IMR-90 (cell line): ENCODE data around the gene CFAP69. TPM values are rescaled to one million over a fixed set of nuclear protein-coding genes. Genes with fewer than 3 reads are reported as not detected.

Experiments
- ATAC-seq: fragments of 200-7000 bp; cut with Tn5 transposase; 2 replicates; pipeline ENCODE4 v1.9.1; 2020; ENCODE audit warnings: low read depth, mild to moderate bottlenecking, moderate library complexity
- BruUV-seq: library from RNA; stranded (reverse); fragments of 400-500 nt; replicated peaks from 2 replicates; lab custom pipeline; 2021; lab: Mats Ljungman, UMichigan
- CTCF ChIA-PET: fragments of 300-600 bp; formaldehyde crosslinking; extraction: SDS; loops from one replicate; lab custom pipeline; 2021; ENCODE audit warnings: antibody characterized with exemption; lab: Yijun Ruan, JAX
- POLR2A ChIA-PET: fragments of 300-600 bp; sonication (Branson Sonifier 250); formaldehyde crosslinking; loops from one replicate; lab custom pipeline; 2022; ENCODE audit warnings: antibody characterized with exemption; ENCODE audit not compliant: unreplicated experiment; lab: Charles Lee
- DNase-seq: peaks from one replicate; pipeline ENCODE4 v3.0.0; 2013
- H2AFZ ChIP-seq: replicated peaks from 2 replicates; pipeline ENCODE3; 2013; ENCODE audit warnings: low read length, mild to moderate bottlenecking; ENCODE audit not compliant: poor library complexity
- H2AK5ac ChIP-seq: 2 replicates; pipeline ENCODE4 v1.6.1; 2013; ENCODE audit warnings: low read depth, low read length, inconsistent platforms
- H2AK9ac ChIP-seq: replicated peaks from 2 replicates; pipeline ENCODE3; 2013; ENCODE audit warnings: mild to moderate bottlenecking, low read depth, low read length, moderate library complexity; ENCODE audit not compliant: poor library complexity
- H2BK120ac ChIP-seq: 2 replicates; pipeline ENCODE4 v1.6.1; 2013; ENCODE audit warnings: low read depth, low read length, inconsistent platforms
- H2BK15ac ChIP-seq: 3 replicates; pipeline ENCODE4 v1.6.1; 2013; ENCODE audit warnings: low read depth, low read length, inconsistent platforms
- H2BK20ac ChIP-seq: 2 replicates; pipeline ENCODE4 v1.6.1; 2013; ENCODE audit warnings: low read depth, mild to moderate bottlenecking, inconsistent platforms, low read length, moderate library complexity
- H2BK5ac ChIP-seq: 2 replicates; pipeline ENCODE4 v1.6.1; 2013; ENCODE audit warnings: mild to moderate bottlenecking, low read depth, low read length, inconsistent platforms; ENCODE audit not compliant: poor library complexity, severe bottlenecking
- H3K14ac ChIP-seq: replicated peaks from 2 replicates; pipeline ENCODE4 v1.6.1; 2013; ENCODE audit warnings: low read depth, low read length, inconsistent platforms
- H3K18ac ChIP-seq: 2 replicates; pipeline ENCODE4 v1.6.1; 2013; ENCODE audit warnings: low read depth, low read length, control low read depth
- H3K23ac ChIP-seq: 2 replicates; pipeline ENCODE4 v1.6.1; 2013; ENCODE audit warnings: low read depth, low read length, inconsistent platforms
- H3K27ac ChIP-seq: 2 replicates; pipeline ENCODE4 v1.5.1; 2013; ENCODE audit warnings: mild to moderate bottlenecking, control low read depth, low read length; ENCODE audit not compliant: insufficient read depth
- H3K27me3 ChIP-seq: 2 replicates; pipeline ENCODE4 v1.6.1; 2013; ENCODE audit warnings: low read length; ENCODE audit not compliant: control insufficient read depth, insufficient read depth
- H3K36me3 ChIP-seq: 2 replicates; pipeline ENCODE4 v1.6.1; 2013; ENCODE audit warnings: low read length, mixed read lengths; ENCODE audit not compliant: control insufficient read depth, insufficient read depth
- H3K4ac ChIP-seq: 2 replicates; pipeline ENCODE4 v1.6.1; 2013; ENCODE audit warnings: low read depth, low read length, inconsistent platforms
- H3K4me1 ChIP-seq: 2 replicates; pipeline ENCODE4 v1.6.1; 2013; ENCODE audit warnings: low read length, mixed read lengths; ENCODE audit not compliant: control insufficient read depth, insufficient read depth
- H3K4me2 ChIP-seq: 2 replicates; pipeline ENCODE4 v1.6.1; 2013; ENCODE audit warnings: low read depth, mild to moderate bottlenecking, control low read depth, low read length, moderate library complexity
- H3K4me3 ChIP-seq: 2 replicates; pipeline ENCODE4 v1.5.1; 2013; ENCODE audit warnings: low read depth, mild to moderate bottlenecking, control low read depth, low read length, moderate library complexity; ENCODE audit not compliant: insufficient read depth
- H3K56ac ChIP-seq: 2 replicates; pipeline ENCODE4 v1.6.1; 2013; ENCODE audit warnings: low read length, inconsistent platforms; ENCODE audit not compliant: insufficient read depth; ENCODE audit errors: extremely low read depth
- H3K79me1 ChIP-seq, 2 experiments: 2 replicates each; pipeline ENCODE4 v1.6.1; 2013; ENCODE audit warnings: low read length in 2 of 2, inconsistent platforms in 1 of 2, low read depth in 1 of 2
- H3K9ac ChIP-seq: 2 replicates; pipeline ENCODE4 v1.6.1; 2013; ENCODE audit warnings: low read depth, low read length, control low read depth
- H3K9me1 ChIP-seq: 2 replicates; pipeline ENCODE4 v1.6.1; 2013; ENCODE audit warnings: low read length, inconsistent platforms; ENCODE audit not compliant: insufficient read depth
- H3K9me3 ChIP-seq: 2 replicates; pipeline ENCODE4 v1.6.1; 2013; ENCODE audit warnings: low read length; ENCODE audit not compliant: control insufficient read depth, insufficient read depth
- H4K20me1 ChIP-seq: 2 replicates; pipeline ENCODE4 v1.6.1; 2013; ENCODE audit warnings: low read length, inconsistent platforms; ENCODE audit not compliant: insufficient read depth
- H4K5ac ChIP-seq: 2 replicates; pipeline ENCODE4 v1.6.1; 2013; ENCODE audit warnings: mild to moderate bottlenecking, low read depth, low read length, control low read depth
- H4K8ac ChIP-seq, 2 experiments: 2 replicates each; pipeline ENCODE4 v1.6.1; 2013; ENCODE audit warnings: low read depth in 2 of 2, low read length in 2 of 2, control low read depth in 1 of 2, inconsistent platforms in 1 of 2
- H4K91ac ChIP-seq: 2 replicates; pipeline ENCODE4 v1.6.1; 2013; ENCODE audit warnings: low read depth, low read length, inconsistent platforms; ENCODE audit not compliant: insufficient read depth
- CEBPB ChIP-seq: IDR thresholded peaks from 2 replicates; pipeline ENCODE4 v1.6.1; 2012; ENCODE audit warnings: low read depth, low read length, improper control_type of control experiment
- MAFK ChIP-seq: IDR thresholded peaks from 2 replicates; pipeline ENCODE4 v1.6.1; 2012; ENCODE audit warnings: low read depth, low read length, improper control_type of control experiment
- MXI1 ChIP-seq: IDR thresholded peaks from 2 replicates; pipeline ENCODE4 v1.6.1; 2012; ENCODE audit warnings: low read depth, mild to moderate bottlenecking, low read length, moderate library complexity, borderline replicate concordance
- NFE2L2 ChIP-seq: fragments of 150-350 bp; IDR thresholded peaks from 2 replicates; pipeline ENCODE4 v1.6.1; 2016; ENCODE audit warnings: low read depth, mild to moderate bottlenecking, low read length
- POLR2A ChIP-seq: IDR thresholded peaks from 2 replicates; pipeline ENCODE4 v1.6.1; 2012; ENCODE audit warnings: mild to moderate bottlenecking, low read depth, low read length
- RAD21 ChIP-seq: IDR thresholded peaks from 2 replicates; pipeline ENCODE4 v1.6.1; 2012; ENCODE audit warnings: low read length, improper control_type of control experiment
- WGBS, 2 experiments: methylation state at CpG; one replicate each; pipeline versions ENCODE4 v1.1.5 to v1.1.7; 2013; ENCODE audit warnings: missing lambda C conversion rate in 2 of 2; ENCODE audit not compliant: insufficient read length in 1 of 2; ENCODE audit errors: extremely low coverage in 2 of 2; 5-methylcytosine and 5-hydroxymethylcytosine counted together
- dilution Hi-C: fragments of 300-500 bp; cut with HindIII; formaldehyde crosslinking; loops from one replicate; pipeline ENCODE4 v1.14.3; 2018; ENCODE audit warnings: low sequenced_read_pairs; ENCODE audit not compliant: unreplicated experiment
- in situ Hi-C: fragments of 300-500 bp; cut with MboI; formaldehyde crosslinking; loops from 3 replicates; pipeline ENCODE4 v1.14.3; 2019; ENCODE audit warnings: low sequenced_read_pairs, inconsistent platforms, mixed read lengths
- intact Hi-C: fragments of 100-400 bp; cut with micrococcal nuclease; formaldehyde crosslinking; loops from 2 replicates; pipeline ENCODE4 v1.10.0; 2022
- polyA plus RNA-seq, 3 experiments: library from polyadenylated mRNA; depleted of rRNA; stranded (reverse); fragments of >200 nt; gene quantifications; 2 replicates each; pipeline ENCODE4 v1.2.3, GENCODE V29; 2012; ENCODE audit warnings: low replicate concordance in 1 of 3
- total RNA-seq: library from RNA; depleted of rRNA; stranded (reverse); fragments of >200 nt; gene quantifications from 2 replicates; pipeline ENCODE4 v1.2.3, GENCODE V29; 2012
- TF ChIP-seq, protein P1 (sequence below): conservative IDR thresholded peaks from 2 replicates; pipeline ENCODE4 v1.5.1; 2012; ENCODE audit warnings: mild to moderate bottlenecking, low read depth, low read length, improper control_type of control experiment
- TF ChIP-seq, protein P2 (sequence below): fragments of 150-350 bp; IDR thresholded peaks from 2 replicates; pipeline ENCODE4 v1.6.1; 2016; ENCODE audit warnings: low read depth, mild to moderate bottlenecking, low read length, moderate library complexity, borderline replicate concordance

CFAP69 gene
- total and polyA plus RNA-seq, 2 of the 4 experiments (the other 2 are of a cell fraction) = 0.72 to 0.86 TPM

DNA sequence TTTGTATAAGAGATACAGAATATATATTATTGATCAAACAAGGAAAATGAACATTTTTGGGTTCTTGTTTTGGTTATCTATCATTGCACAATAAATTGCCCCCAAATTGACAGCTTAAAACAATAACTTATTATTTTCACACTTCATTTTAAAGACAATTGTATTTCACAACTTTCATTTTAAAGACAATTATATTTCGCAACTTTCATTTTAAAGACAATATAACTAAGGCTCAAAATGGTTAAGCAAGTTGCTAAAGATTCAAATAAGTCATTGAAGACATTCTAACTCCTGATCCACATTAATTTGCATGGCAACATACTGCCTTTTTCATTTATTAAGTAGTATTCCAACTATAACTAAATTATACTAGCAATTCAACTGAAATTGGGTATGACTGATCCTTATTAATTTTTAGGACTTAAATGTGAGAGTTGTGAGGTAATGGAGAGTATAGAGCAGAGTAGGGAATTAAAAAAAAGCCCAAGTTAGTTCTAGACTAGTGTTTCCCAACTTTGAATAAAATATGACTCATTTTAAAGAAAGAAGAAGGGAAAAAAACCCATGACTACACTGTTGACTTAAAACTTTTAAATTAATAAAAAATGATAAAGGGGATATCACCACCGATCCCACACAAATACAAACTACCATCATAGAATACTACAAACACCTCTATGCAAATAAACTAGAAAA, 43.3 kb upstream of the CFAP69 start:
- Histone ChIP-seq H4K8ac (no peak overlapping the region), H3K27me3 (no peaks in the 10 kb centered on the region; the same call in 1 of the 2 replicates), H3K9me1 (no peaks in the 10 kb centered on the region), H3K9me3 (no peaks in the 10 kb centered on the region), H2BK5ac (no peak overlapping the region), H3K79me1 (no peaks in the 10 kb centered on the region), H3K4me2 (no peak overlapping the region), H2BK15ac (no peak overlapping the region), H4K20me1 (no peaks in the 10 kb centered on the region), H3K9ac (no peak overlapping the region), H3K36me3 (no peaks in the 10 kb centered on the region), H2AFZ (no peak overlapping the region), H3K23ac (no peak overlapping the region), H2BK20ac (no peak overlapping the region), H3K14ac (no peak overlapping the region), H2BK120ac (no peak overlapping the region), H3K4me1 (no peaks in the 10 kb centered on the region), H3K18ac (no peak overlapping the region), H2AK5ac (no peak overlapping the region), H3K4ac (no peak overlapping the region), H4K91ac (no peak overlapping the region), H3K27ac (no peak overlapping the region), H2AK9ac (no peak overlapping the region), H3K56ac (no peak overlapping the region), H4K5ac (no peak overlapping the region), H3K4me3 (no peak overlapping the region)
- in situ Hi-C loops = no loop called here
- no peak for ATAC-seq
- no TSS peak for BruUV-seq
- TF ChIP-seq NFE2L2 (no peak), CEBPB (peak; percentile 71), RAD21 (no peak), POLR2A (no peak), MAFK (no peak), MXI1 (no peak)
- TF ChIP-seq, protein P1, sequence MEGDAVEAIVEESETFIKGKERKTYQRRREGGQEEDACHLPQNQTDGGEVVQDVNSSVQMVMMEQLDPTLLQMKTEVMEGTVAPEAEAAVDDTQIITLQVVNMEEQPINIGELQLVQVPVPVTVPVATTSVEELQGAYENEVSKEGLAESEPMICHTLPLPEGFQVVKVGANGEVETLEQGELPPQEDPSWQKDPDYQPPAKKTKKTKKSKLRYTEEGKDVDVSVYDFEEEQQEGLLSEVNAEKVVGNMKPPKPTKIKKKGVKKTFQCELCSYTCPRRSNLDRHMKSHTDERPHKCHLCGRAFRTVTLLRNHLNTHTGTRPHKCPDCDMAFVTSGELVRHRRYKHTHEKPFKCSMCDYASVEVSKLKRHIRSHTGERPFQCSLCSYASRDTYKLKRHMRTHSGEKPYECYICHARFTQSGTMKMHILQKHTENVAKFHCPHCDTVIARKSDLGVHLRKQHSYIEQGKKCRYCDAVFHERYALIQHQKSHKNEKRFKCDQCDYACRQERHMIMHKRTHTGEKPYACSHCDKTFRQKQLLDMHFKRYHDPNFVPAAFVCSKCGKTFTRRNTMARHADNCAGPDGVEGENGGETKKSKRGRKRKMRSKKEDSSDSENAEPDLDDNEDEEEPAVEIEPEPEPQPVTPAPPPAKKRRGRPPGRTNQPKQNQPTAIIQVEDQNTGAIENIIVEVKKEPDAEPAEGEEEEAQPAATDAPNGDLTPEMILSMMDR = no peak
- TF ChIP-seq, protein P2, sequence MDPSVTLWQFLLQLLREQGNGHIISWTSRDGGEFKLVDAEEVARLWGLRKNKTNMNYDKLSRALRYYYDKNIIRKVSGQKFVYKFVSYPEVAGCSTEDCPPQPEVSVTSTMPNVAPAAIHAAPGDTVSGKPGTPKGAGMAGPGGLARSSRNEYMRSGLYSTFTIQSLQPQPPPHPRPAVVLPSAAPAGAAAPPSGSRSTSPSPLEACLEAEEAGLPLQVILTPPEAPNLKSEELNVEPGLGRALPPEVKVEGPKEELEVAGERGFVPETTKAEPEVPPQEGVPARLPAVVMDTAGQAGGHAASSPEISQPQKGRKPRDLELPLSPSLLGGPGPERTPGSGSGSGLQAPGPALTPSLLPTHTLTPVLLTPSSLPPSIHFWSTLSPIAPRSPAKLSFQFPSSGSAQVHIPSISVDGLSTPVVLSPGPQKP = no peak
- intact Hi-C loops = no loop called here
- dilution Hi-C loops = no loop called here
- ChIA-PET POLR2A (no interaction called here), CTCF (no interaction called here)
- WGBS, 2 experiments = 100% methylated on average over 1 of the region's 2 CpGs; no CpG with 5 or more reads in 1 of the 2 experiments
- DNase-seq = no peak
